ENCODE results near the gene BAHCC1. TPM values are rescaled to one million over a fixed set of nuclear protein-coding genes. Genes with fewer than 3 reads are reported as not detected.

Gene BAHCC1
- total and polyA plus RNA-seq, 9 of the 15 experiments (the other 6 are each of a cell fraction or from before 2014, with no cell fraction given): 0.14 to 26.9 (median 5.0) TPM

- TF ChIP-seq, protein P1, sequence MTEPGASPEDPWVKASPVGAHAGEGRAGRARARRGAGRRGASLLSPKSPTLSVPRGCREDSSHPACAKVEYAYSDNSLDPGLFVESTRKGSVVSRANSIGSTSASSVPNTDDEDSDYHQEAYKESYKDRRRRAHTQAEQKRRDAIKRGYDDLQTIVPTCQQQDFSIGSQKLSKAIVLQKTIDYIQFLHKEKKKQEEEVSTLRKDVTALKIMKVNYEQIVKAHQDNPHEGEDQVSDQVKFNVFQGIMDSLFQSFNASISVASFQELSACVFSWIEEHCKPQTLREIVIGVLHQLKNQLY (CRISPR knock-in tag; conservative IDR thresholded peaks at IDR 0.05): no peak
- TF ChIP-seq CLOCK (CRISPR knock-in tag; IDR thresholded peaks at IDR 0.05; ENCODE audit: borderline replicate concordance): no peak
- no peak for TF ChIP-seq ILF3 (IDR thresholded peaks at IDR 0.05; ENCODE audit: borderline replicate concordance)
- no peak for TF ChIP-seq CBX3 (IDR thresholded peaks at IDR 0.05; ENCODE audit: borderline replicate concordance in 1 of 2, low read length in 2 of 2)
- TF ChIP-seq SRSF9 (IDR thresholded peaks at IDR 0.05; ENCODE audit: borderline replicate concordance, low read depth, low read length): no peak
- TF ChIP-seq KDM5B (IDR thresholded peaks at IDR 0.05; ENCODE audit: insufficient replicate concordance, low read depth, low read length): no peak
- TF ChIP-seq, protein P2, sequence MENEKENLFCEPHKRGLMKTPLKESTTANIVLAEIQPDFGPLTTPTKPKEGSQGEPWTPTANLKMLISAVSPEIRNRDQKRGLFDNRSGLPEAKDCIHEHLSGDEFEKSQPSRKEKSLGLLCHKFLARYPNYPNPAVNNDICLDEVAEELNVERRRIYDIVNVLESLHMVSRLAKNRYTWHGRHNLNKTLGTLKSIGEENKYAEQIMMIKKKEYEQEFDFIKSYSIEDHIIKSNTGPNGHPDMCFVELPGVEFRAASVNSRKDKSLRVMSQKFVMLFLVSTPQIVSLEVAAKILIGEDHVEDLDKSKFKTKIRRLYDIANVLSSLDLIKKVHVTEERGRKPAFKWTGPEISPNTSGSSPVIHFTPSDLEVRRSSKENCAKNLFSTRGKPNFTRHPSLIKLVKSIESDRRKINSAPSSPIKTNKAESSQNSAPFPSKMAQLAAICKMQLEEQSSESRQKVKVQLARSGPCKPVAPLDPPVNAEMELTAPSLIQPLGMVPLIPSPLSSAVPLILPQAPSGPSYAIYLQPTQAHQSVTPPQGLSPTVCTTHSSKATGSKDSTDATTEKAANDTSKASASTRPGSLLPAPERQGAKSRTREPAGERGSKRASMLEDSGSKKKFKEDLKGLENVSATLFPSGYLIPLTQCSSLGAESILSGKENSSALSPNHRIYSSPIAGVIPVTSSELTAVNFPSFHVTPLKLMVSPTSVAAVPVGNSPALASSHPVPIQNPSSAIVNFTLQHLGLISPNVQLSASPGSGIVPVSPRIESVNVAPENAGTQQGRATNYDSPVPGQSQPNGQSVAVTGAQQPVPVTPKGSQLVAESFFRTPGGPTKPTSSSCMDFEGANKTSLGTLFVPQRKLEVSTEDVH (IDR thresholded peaks at IDR 0.05; ENCODE audit: low read depth, partially characterized antibody): no peak
- no peak for TF ChIP-seq ZNF384 (IDR thresholded peaks at IDR 0.05; ENCODE audit: low read depth, low read length)
- TF ChIP-seq, protein P3, sequence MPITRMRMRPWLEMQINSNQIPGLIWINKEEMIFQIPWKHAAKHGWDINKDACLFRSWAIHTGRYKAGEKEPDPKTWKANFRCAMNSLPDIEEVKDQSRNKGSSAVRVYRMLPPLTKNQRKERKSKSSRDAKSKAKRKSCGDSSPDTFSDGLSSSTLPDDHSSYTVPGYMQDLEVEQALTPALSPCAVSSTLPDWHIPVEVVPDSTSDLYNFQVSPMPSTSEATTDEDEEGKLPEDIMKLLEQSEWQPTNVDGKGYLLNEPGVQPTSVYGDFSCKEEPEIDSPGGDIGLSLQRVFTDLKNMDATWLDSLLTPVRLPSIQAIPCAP (CRISPR knock-in tag; IDR thresholded peaks at IDR 0.05; ENCODE audit: borderline replicate concordance): no peak
- TF ChIP-seq CREBBP (IDR thresholded peaks at IDR 0.05; ENCODE audit: low read depth, low read length): no peak
- TF ChIP-seq SMC3 (conservative IDR thresholded peaks at IDR 0.05; ENCODE audit: insufficient read depth, low read depth, low read length): 0 out of 2 replicates have a peak, but pooled peaks have one; percentile 8
- no peak for TF ChIP-seq SMARCA5 (IDR thresholded peaks at IDR 0.05)
- TF ChIP-seq ZNF316 (IDR thresholded peaks at IDR 0.05): no peak
- TF ChIP-seq ZNF518B (CRISPR knock-in tag; IDR thresholded peaks at IDR 0.05): no peak
- 0 out of 2 replicates have a peak, but pooled peaks have one; percentile 39 for TF ChIP-seq CHD2 (IDR thresholded peaks at IDR 0.05; ENCODE audit: low read depth, low read length)
These were observed 49.0 kb upstream of the BAHCC1 start (continued) for GRCh38 chr17:81346090-81346907.
